Sigmoid colon (tissue), 4 donors: ENCODE data around the gene MMP17.

Experiments
- POLR2A ChIP-seq, 2 donors: fragments of 450-650 bp; IDR thresholded peaks; one replicate each; pipeline ENCODE4 v1.6.1; 2016; ENCODE audit warnings: antibody characterized with exemption in 2 of 2, mild to moderate bottlenecking in 2 of 2, moderate library complexity in 2 of 2
- POLR2AphosphoS5 ChIP-seq, 4 donors: sonication (generic); formaldehyde crosslinking; IDR thresholded peaks; one replicate each; pipeline ENCODE4 v1.6.1; 2017; ENCODE audit warnings: antibody characterized with exemption in 4 of 4

DNA sequence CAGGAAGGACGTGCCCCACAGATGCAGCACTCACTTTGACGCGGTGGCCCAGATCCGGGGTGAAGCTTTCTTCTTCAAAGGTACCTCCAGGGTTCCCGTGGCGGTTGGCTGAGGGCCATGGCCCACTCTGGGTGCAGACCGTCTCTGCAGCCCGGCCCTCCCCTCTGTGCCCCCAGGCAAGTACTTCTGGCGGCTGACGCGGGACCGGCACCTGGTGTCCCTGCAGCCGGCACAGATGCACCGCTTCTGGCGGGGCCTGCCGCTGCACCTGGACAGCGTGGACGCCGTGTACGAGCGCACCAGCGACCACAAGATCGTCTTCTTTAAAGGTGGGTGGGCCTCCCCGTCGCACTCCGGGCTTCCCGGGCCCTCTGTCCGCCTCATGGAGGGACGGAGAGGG lies 16.9 kb downstream of the MMP17 start:
- TF ChIP-seq POLR2A (IDR thresholded peaks at IDR 0.05) = no peak
- TF ChIP-seq POLR2AphosphoS5 (IDR thresholded peaks at IDR 0.05) = no peak
